ENCODE results near the gene ELF3.
"Not testable (repeated sequence)": the region's sequence is repeated elsewhere in the genome, so short reads cannot be mapped to it uniquely, and the experiment has no call there.

The ELF3 gene

GRCh38 chr1:202036595-202037387 is 26.4 kb downstream of the ELF3 start:
- DNase-seq = no peak

GRCh38 chr1:202037706-202038296 is 27.4 kb downstream of the ELF3 start:
- DNase-seq = no peak

- no peak for DNase-seq
Observed at GRCh38 chr1:202038688-202039346, 28.4 kb downstream of the ELF3 start.

- DNase-seq = no peak
Observed at GRCh38 chr1:202045705-202046104, 35.3 kb downstream of the ELF3 start.

GRCh38 chr1:202046227-202046626 is 35.8 kb downstream of the ELF3 start:
- DNase-seq = no peak

- no peak for DNase-seq
Observed at GRCh38 chr1:202046748-202047708, 36.6 kb downstream of the ELF3 start.

GRCh38 chr1:202047977-202048376 is 37.6 kb downstream of the ELF3 start:
- DNase-seq = no peak

- no peak for DNase-seq
Observed at GRCh38 chr1:202049129-202049528, 38.7 kb downstream of the ELF3 start.

- no peak for DNase-seq
Observed at GRCh38 chr1:202054094-202054493, 43.7 kb downstream of the ELF3 start.

GRCh38 chr1:202054673-202055072 is 44.3 kb downstream of the ELF3 start:
- DNase-seq = not testable (repeated sequence)

GRCh38 chr1:202056644-202057334 is 46.4 kb downstream of the ELF3 start:
- DNase-seq = no peak

- DNase-seq = not testable (repeated sequence)
Observed at GRCh38 chr1:202057335-202057704, 46.9 kb downstream of the ELF3 start.

GRCh38 chr1:202058001-202058908 is 47.9 kb downstream of the ELF3 start:
- no peak for DNase-seq

- DNase-seq = no peak
Observed at GRCh38 chr1:202061055-202061454, 50.7 kb downstream of the ELF3 start.

GRCh38 chr1:202061787-202062186 is 51.4 kb downstream of the ELF3 start:
- DNase-seq = not testable (repeated sequence)

- DNase-seq = not testable (repeated sequence)
Observed at GRCh38 chr1:202062636-202063035, 52.2 kb downstream of the ELF3 start.

GRCh38 chr1:202063093-202063492 is 52.7 kb downstream of the ELF3 start:
- no peak for DNase-seq

- not testable (repeated sequence) for DNase-seq
Observed at GRCh38 chr1:202064889-202065312, 54.5 kb downstream of the ELF3 start.

Data from CD4-positive, alpha-beta T cell treated with Interleukin-17A for 1 hour (primary cell).